Measurements from ENCODE around the gene KCNMA1.

KCNMA1 gene

DNA sequence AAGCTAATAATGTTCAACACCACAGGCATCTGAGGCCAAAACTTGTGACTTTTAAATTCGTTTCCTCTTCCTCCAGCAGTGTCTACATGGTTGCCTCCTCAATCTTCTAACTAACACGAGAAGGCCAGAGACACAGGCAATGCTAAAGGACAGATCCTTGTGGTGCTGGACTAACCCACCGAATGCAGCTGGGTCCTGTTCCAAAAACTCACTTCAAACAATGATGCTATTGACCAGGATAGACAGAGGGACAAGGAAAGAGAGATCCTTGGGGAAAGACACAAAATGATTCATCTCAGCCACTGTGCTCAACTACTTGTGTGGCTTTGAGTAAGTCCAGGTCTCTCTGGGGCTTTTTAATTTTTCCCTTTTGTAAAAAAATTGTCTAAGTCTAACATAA is 107.6 kb downstream of the KCNMA1 start:
- Histone ChIP-seq H3K79me2 (ENCODE audit: insufficient read depth, low read length) (no peaks in the 10 kb centered on the region), H3K36me3 (ENCODE audit: low read length) (no peaks in the 10 kb centered on the region), H3F3A (ENCODE audit: insufficient read depth) (no peaks in the 10 kb centered on the region), H2AFZ (ENCODE audit: low read depth, low read length, severe bottlenecking) (no peak overlapping the region), H3K9me2 (replicated peaks; ENCODE audit: insufficient read depth, low read length) (no peaks in the 10 kb centered on the region), H3K9me3 (ENCODE audit: insufficient read depth, low read length) (no peaks in the 10 kb centered on the region), H3K27me3 (ENCODE audit: low read length) (no peaks in the 10 kb centered on the region), H3K9ac (ENCODE audit: low read length) (no peak overlapping the region), H3K4me3 (ENCODE audit: insufficient read depth, low read length, poor library complexity, severe bottlenecking) (no peak overlapping the region), H4K20me1 (ENCODE audit: low read depth, low read length) (no peaks in the 10 kb centered on the region), H3K27ac (ENCODE audit: low read depth, low read length) (no peak overlapping the region), H3K4me2 (ENCODE audit: low read depth, low read length, poor library complexity, severe bottlenecking) (no peak overlapping the region)
- no peak for TF ChIP-seq EZH2phosphoT487 (conservative IDR thresholded peaks at IDR 0.05; ENCODE audit: low read length)
- TF ChIP-seq, protein P1, sequence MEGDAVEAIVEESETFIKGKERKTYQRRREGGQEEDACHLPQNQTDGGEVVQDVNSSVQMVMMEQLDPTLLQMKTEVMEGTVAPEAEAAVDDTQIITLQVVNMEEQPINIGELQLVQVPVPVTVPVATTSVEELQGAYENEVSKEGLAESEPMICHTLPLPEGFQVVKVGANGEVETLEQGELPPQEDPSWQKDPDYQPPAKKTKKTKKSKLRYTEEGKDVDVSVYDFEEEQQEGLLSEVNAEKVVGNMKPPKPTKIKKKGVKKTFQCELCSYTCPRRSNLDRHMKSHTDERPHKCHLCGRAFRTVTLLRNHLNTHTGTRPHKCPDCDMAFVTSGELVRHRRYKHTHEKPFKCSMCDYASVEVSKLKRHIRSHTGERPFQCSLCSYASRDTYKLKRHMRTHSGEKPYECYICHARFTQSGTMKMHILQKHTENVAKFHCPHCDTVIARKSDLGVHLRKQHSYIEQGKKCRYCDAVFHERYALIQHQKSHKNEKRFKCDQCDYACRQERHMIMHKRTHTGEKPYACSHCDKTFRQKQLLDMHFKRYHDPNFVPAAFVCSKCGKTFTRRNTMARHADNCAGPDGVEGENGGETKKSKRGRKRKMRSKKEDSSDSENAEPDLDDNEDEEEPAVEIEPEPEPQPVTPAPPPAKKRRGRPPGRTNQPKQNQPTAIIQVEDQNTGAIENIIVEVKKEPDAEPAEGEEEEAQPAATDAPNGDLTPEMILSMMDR (IDR thresholded peaks at IDR 0.05; ENCODE audit: insufficient read depth, low read length, poor library complexity, severe bottlenecking): no peak

DNA sequence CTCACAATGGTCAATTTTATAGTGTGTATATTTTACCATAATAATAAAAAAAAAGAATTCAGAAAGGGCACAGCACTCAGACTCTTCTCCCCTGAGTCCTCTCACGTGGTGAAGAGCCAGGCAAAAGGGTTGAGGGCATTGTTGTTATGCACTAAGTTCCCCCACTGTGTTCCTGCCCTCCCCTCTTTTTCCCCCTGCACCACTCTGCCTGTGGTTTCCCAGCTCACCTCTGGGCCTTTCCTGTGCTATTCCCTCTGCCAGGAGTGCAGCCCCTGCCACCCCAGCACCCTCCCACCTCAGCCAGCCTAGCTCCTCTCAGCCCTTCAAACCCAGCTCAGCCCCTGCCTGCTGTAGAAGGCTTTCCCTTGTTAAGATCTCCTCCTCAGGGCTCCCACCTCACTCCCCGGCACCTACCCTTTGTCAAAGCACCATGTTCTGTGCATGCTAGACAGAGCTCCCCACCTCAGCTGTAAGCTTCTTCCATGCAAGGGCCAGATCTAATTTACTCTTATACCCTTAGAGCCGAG is 108.5 kb downstream of the KCNMA1 start:
- Histone ChIP-seq H3K36me3 (ENCODE audit: low read length) (no peaks in the 10 kb centered on the region), H2AFZ (ENCODE audit: low read depth, low read length, severe bottlenecking) (no peak overlapping the region), H3K27ac (ENCODE audit: low read depth, low read length) (no peak overlapping the region), H3K9me3 (ENCODE audit: insufficient read depth, low read length) (no peaks in the 10 kb centered on the region), H3K4me2 (ENCODE audit: low read depth, low read length, poor library complexity, severe bottlenecking) (no peak overlapping the region), H4K20me1 (ENCODE audit: low read depth, low read length) (no peaks in the 10 kb centered on the region), H3K79me2 (ENCODE audit: insufficient read depth, low read length) (no peaks in the 10 kb centered on the region), H3K9me2 (replicated peaks; ENCODE audit: insufficient read depth, low read length) (no peaks in the 10 kb centered on the region), H3F3A (ENCODE audit: insufficient read depth) (no peaks in the 10 kb centered on the region), H3K9ac (ENCODE audit: low read length) (no peak overlapping the region), H3K4me3 (ENCODE audit: insufficient read depth, low read length, poor library complexity, severe bottlenecking) (no peak overlapping the region), H3K27me3 (ENCODE audit: low read length) (no peaks in the 10 kb centered on the region)
- TF ChIP-seq EZH2phosphoT487 (conservative IDR thresholded peaks at IDR 0.05; ENCODE audit: low read length): no peak
- TF ChIP-seq, protein P1 (IDR thresholded peaks at IDR 0.05; ENCODE audit: insufficient read depth, low read length, poor library complexity, severe bottlenecking): no peak

DNA sequence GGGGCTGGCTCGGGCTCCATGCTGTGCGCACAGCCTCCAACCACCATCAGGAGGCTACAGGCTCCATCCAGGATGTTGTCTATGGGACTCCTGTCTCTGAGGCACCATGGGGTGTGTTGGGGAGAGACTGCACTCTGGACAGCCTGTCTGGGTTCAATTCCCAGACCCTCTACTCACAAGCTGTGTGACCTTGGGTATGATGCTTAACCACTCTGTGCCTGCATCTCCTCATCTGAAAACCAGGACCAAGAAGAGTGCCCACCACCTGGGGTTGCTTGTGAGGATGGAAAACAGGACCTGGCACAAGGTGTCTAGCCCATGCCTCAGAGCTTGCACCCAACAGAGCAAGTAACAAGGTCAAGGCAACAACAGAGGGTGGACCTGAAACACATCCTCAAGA is 109.8 kb downstream of the KCNMA1 start:
- Histone ChIP-seq H2AFZ (ENCODE audit: low read depth, low read length, severe bottlenecking) (no peak overlapping the region), H3K9me3 (ENCODE audit: insufficient read depth, low read length) (no peaks in the 10 kb centered on the region), H3K79me2 (ENCODE audit: insufficient read depth, low read length) (no peaks in the 10 kb centered on the region)

More for the DNA sequence above, 109.8 kb downstream of the KCNMA1 start:
- Histone ChIP-seq H3K4me2 (ENCODE audit: low read depth, low read length, poor library complexity, severe bottlenecking) (no peak overlapping the region), H3K36me3 (ENCODE audit: low read length) (no peaks in the 10 kb centered on the region), H3K27ac (ENCODE audit: low read depth, low read length) (no peak overlapping the region), H3K9ac (ENCODE audit: low read length) (no peak overlapping the region), H3K9me2 (replicated peaks; ENCODE audit: insufficient read depth, low read length) (no peaks in the 10 kb centered on the region), H4K20me1 (ENCODE audit: low read depth, low read length) (no peaks in the 10 kb centered on the region), H3F3A (ENCODE audit: insufficient read depth) (no peaks in the 10 kb centered on the region), H3K27me3 (ENCODE audit: low read length) (no peaks in the 10 kb centered on the region), H3K4me3 (ENCODE audit: insufficient read depth, low read length, poor library complexity, severe bottlenecking) (no peak overlapping the region)
- TF ChIP-seq EZH2phosphoT487 (conservative IDR thresholded peaks at IDR 0.05; ENCODE audit: low read length): no peak
- TF ChIP-seq, protein P1 (IDR thresholded peaks at IDR 0.05; ENCODE audit: insufficient read depth, low read length, poor library complexity, severe bottlenecking): no peak

Measured in SU-DHL-6 (cell line).